Type B pancreatic cell (in vitro differentiated cells): Measurements from ENCODE around the gene MORN1. TPM values are rescaled to one million over a fixed set of nuclear protein-coding genes. Genes with fewer than 3 reads are reported as not detected.

Experiments used
- total RNA-seq: library from RNA; stranded (reverse); gene quantifications from 2 replicates; pipeline ENCODE4 v1.2.1, GENCODE V29; 2021; ENCODE audit warnings: low replicate concordance

MORN1 gene
- total RNA-seq, 1 donor from 2014 or later = 27.5 TPM

Other genes with a start within 250 kb of the MORN1 start
- 45.8 and 73.8 TPM in 2 replicates for gene FAAP20, start 196.8 kb downstream of the MORN1 start, total RNA-seq
- 52.7 and 55.7 TPM in 2 replicates for gene SKI, start 163.2 kb downstream of the MORN1 start, total RNA-seq
- 126 and 174 TPM in 2 replicates for gene RER1, start 287 bp upstream of the MORN1 start, total RNA-seq
- 26.7 and 27.3 TPM in 2 replicates for gene PEX10, start 21.0 kb upstream of the MORN1 start, total RNA-seq
- gene PLCH2, start 84.7 kb upstream of the MORN1 start, total RNA-seq = 0.67 and 0.82 TPM in 2 replicates
- 36.4 and 49.1 TPM in 2 replicates for gene PANK4, start 135.0 kb upstream of the MORN1 start, total RNA-seq
- gene HES5, start 138.7 kb upstream of the MORN1 start, total RNA-seq = 4.5 and 5.1 TPM in 2 replicates
- gene TNFRSF14, start 164.8 kb upstream of the MORN1 start, total RNA-seq = 4.2 and 8.5 TPM in 2 replicates
- 33.7 and 40.3 TPM in 2 replicates for gene PRXL2B, start 195.2 kb upstream of the MORN1 start, total RNA-seq
- 1.1 TPM in 1 of 2 replicates, not detected in the other for gene MMEL1, start 241.5 kb upstream of the MORN1 start, total RNA-seq